Brain microvascular endothelial cell (primary cell): ENCODE results near the gene THRB.

ENCODE experiments used
- DNase-seq: peaks from one replicate; pipeline ENCODE4 v3.0.0-alpha.2; 2020
- H3K27ac ChIP-seq: fragments of 250-450 bp; sonication (Bioruptor Pico); 2 replicates; pipeline ENCODE4 v1.5.1; 2020; ENCODE audit warnings: mild to moderate bottlenecking, moderate library complexity
- H3K27me3 ChIP-seq: fragments of 250-450 bp; sonication (Bioruptor Pico); replicated peaks from 2 replicates; pipeline ENCODE4 v1.5.1; 2020; ENCODE audit warnings: mild to moderate bottlenecking
- H3K36me3 ChIP-seq: fragments of 250-450 bp; sonication (Bioruptor Pico); replicated peaks from 2 replicates; pipeline ENCODE4 v1.5.1; 2020; ENCODE audit warnings: mild to moderate bottlenecking
- H3K4me3 ChIP-seq: 2 replicates; pipeline ENCODE4 v1.5.1; 2011; ENCODE audit warnings: low read depth, mild to moderate bottlenecking, control low read depth, low read length, moderate library complexity
- CTCF ChIP-seq: IDR thresholded peaks from 2 replicates; pipeline ENCODE4 v1.5.1; 2011; ENCODE audit warnings: low read depth, mild to moderate bottlenecking, moderate library complexity, low read length, control low read depth, inconsistent platforms; ENCODE audit errors: missing control alignments
- in situ Hi-C: cut with HindIII; loops from 2 replicates; pipeline ENCODE4 v1.10.0; 2017; ENCODE audit warnings: low sequenced_read_pairs, low pct_ligation_motif_present

Gene THRB

GRCh38 chr3:24168977-24169376 lies 325.7 kb downstream of the THRB start:
- Histone ChIP-seq H3K36me3 (no peaks in the 10 kb centered on the region), H3K4me3 (no peak overlapping the region), H3K27me3 (no peaks in the 10 kb centered on the region), H3K27ac (no peak overlapping the region)
- TF ChIP-seq CTCF, result no peak
- in situ Hi-C loops, result no loop called here
- DNase-seq, result no peak

- DNase-seq, result no peak
- Histone ChIP-seq H3K27me3 (no peaks in the 10 kb centered on the region), H3K27ac (no peak overlapping the region), H3K36me3 (no peaks in the 10 kb centered on the region), H3K4me3 (no peak overlapping the region)
- in situ Hi-C loops, result no loop called here
- TF ChIP-seq CTCF, result no peak
Measured at GRCh38 chr3:24167429-24167828, 327.2 kb downstream of the THRB start.

- in situ Hi-C loops, result no loop called here
- no peak for TF ChIP-seq CTCF
- no peak for DNase-seq
Measured at GRCh38 chr3:24166515-24166914, 328.1 kb downstream of the THRB start.

GRCh38 chr3:24165603-24165982 lies 329.1 kb downstream of the THRB start:
- no peak overlapping the region for H3K27ac ChIP-seq
- H3K36me3 ChIP-seq, result no peaks in the 10 kb centered on the region
- in situ Hi-C loops, result no loop called here
- TF ChIP-seq CTCF, result no peak
- no peak overlapping the region for H3K4me3 ChIP-seq
- no peaks in the 10 kb centered on the region for H3K27me3 ChIP-seq
- no peak for DNase-seq

More at GRCh38 chr3:24166515-24166914, 328.1 kb downstream of the THRB start:
- Histone ChIP-seq H3K27ac (no peak overlapping the region), H3K27me3 (no peaks in the 10 kb centered on the region), H3K4me3 (no peak overlapping the region), H3K36me3 (no peaks in the 10 kb centered on the region)

GRCh38 chr3:24164967-24165602 lies 329.6 kb downstream of the THRB start:
- DNase-seq, result no peak
- H3K27me3 ChIP-seq, result no peaks in the 10 kb centered on the region
- no peaks in the 10 kb centered on the region for H3K36me3 ChIP-seq
- TF ChIP-seq CTCF, result no peak
- in situ Hi-C loops, result no loop called here
- no peak overlapping the region for H3K4me3 ChIP-seq
- no peak overlapping the region for H3K27ac ChIP-seq

GRCh38 chr3:24162929-24163328 lies 331.7 kb downstream of the THRB start:
- no peak overlapping the region for H3K4me3 ChIP-seq
- H3K27ac ChIP-seq, result no peak overlapping the region
- in situ Hi-C loops, result no loop called here
- TF ChIP-seq CTCF, result no peak
- H3K36me3 ChIP-seq, result no peaks in the 10 kb centered on the region
- H3K27me3 ChIP-seq, result no peaks in the 10 kb centered on the region
- no peak for DNase-seq
